DOHH2 (cell line): ENCODE results near the gene DUS4L.
"Not testable (repeated sequence)": the region's sequence is repeated elsewhere in the genome, so short reads cannot be mapped to it uniquely, and the experiment has no call there.

ENCODE experiments used
- H3F3A ChIP-seq: fragments of 200-600 bp; sonication (generic), shearing (Covaris generic); 2 replicates; pipeline ENCODE4 v1.6.0; 2016; ENCODE audit warnings: antibody characterized with exemption, mild to moderate bottlenecking; ENCODE audit not compliant: control insufficient read depth, insufficient read depth
- H3K27ac ChIP-seq: fragments of 200-600 bp; sonication (generic); 2 replicates; pipeline ENCODE4 v1.5.1; 2014; ENCODE audit warnings: low read depth, mild to moderate bottlenecking, low read length, moderate library complexity
- H3K27me3 ChIP-seq: fragments of 200-600 bp; sonication (generic); 2 replicates; pipeline ENCODE4 v1.6.1; 2014; ENCODE audit warnings: mild to moderate bottlenecking, low read length, mixed read lengths; ENCODE audit not compliant: control insufficient read depth
- H3K36me3 ChIP-seq: fragments of 200-600 bp; sonication (generic); 2 replicates; pipeline ENCODE4 v1.6.1; 2014; ENCODE audit warnings: mild to moderate bottlenecking, low read length, moderate library complexity, mixed read lengths; ENCODE audit not compliant: control insufficient read depth
- H3K4me1 ChIP-seq: fragments of 200-600 bp; sonication (generic); 2 replicates; pipeline ENCODE4 v1.6.1; 2014; ENCODE audit warnings: mild to moderate bottlenecking, low read length, mixed read lengths; ENCODE audit not compliant: control insufficient read depth
- H3K4me2 ChIP-seq: fragments of 200-600 bp; sonication (generic); 2 replicates; pipeline ENCODE4 v1.6.0; 2014; ENCODE audit warnings: mild to moderate bottlenecking, low read length, moderate library complexity
- H3K4me3 ChIP-seq: fragments of 200-600 bp; sonication (generic); 2 replicates; pipeline ENCODE4 v1.5.1; 2014; ENCODE audit warnings: mild to moderate bottlenecking, low read length, mixed read lengths
- H3K79me2 ChIP-seq: fragments of 200-600 bp; sonication (generic); 2 replicates; pipeline ENCODE4 v1.6.1; 2014; ENCODE audit warnings: mild to moderate bottlenecking, low read length, mixed read lengths; ENCODE audit not compliant: control insufficient read depth
- H3K9me2 ChIP-seq: fragments of 200-600 bp; sonication (generic); replicated peaks from 2 replicates; pipeline ENCODE4 v1.6.1; 2014; ENCODE audit warnings: mild to moderate bottlenecking, low read length, mixed read lengths; ENCODE audit not compliant: control insufficient read depth
- H3K9me3 ChIP-seq: fragments of 200-600 bp; sonication (generic); 2 replicates; pipeline ENCODE4 v1.6.1; 2014; ENCODE audit warnings: antibody characterized with exemption, low read length, mixed read lengths; ENCODE audit not compliant: control insufficient read depth, insufficient read depth
- H4K20me1 ChIP-seq: fragments of 200-600 bp; sonication (generic); 2 replicates; pipeline ENCODE4 v1.6.0; 2014; ENCODE audit warnings: low read depth, mild to moderate bottlenecking, antibody characterized with exemption, low read length, moderate library complexity; ENCODE audit not compliant: control insufficient read depth, insufficient read depth
- CTCF ChIP-seq: fragments of 200-600 bp; sonication (generic); IDR thresholded peaks from one replicate; pipeline ENCODE4 v1.5.1; 2014; ENCODE audit warnings: antibody characterized with exemption, mild to moderate bottlenecking, low read depth, low read length; ENCODE audit not compliant: poor library complexity, severe bottlenecking
- EZH2phosphoT487 ChIP-seq: fragments of 200-600 bp; sonication (generic); IDR thresholded peaks from 2 replicates; pipeline ENCODE4 v1.6.1; 2017; ENCODE audit warnings: borderline replicate concordance, mild to moderate bottlenecking, antibody characterized with exemption, low read length, moderate library complexity, mixed read lengths

Gene DUS4L

GRCh38 chr7:107528461-107528860 lies 35.3 kb upstream of the DUS4L start:
- no peaks in the 10 kb centered on the region for H4K20me1 ChIP-seq
- no peaks in the 10 kb centered on the region for H3K9me2 ChIP-seq
- H3F3A ChIP-seq, result no peaks in the 10 kb centered on the region
- H3K4me3 ChIP-seq, result no peak overlapping the region
- TF ChIP-seq EZH2phosphoT487, result no peak
- no peak for TF ChIP-seq CTCF
- H3K36me3 ChIP-seq, result peaks cover 15% of the 10 kb centered on the region; the same call in 1 of the 2 replicates
- H3K4me1 ChIP-seq, result no peaks in the 10 kb centered on the region
- no peaks in the 10 kb centered on the region for H3K27me3 ChIP-seq
- H3K79me2 ChIP-seq, result no peaks in the 10 kb centered on the region
- H3K27ac ChIP-seq, result no peak overlapping the region
- H3K9me3 ChIP-seq, result no peaks in the 10 kb centered on the region
- no peak overlapping the region for H3K4me2 ChIP-seq

- Histone ChIP-seq H3K27ac (no peak overlapping the region), H3K9me2 (no peaks in the 10 kb centered on the region), H4K20me1 (no peaks in the 10 kb centered on the region), H3K27me3 (no peaks in the 10 kb centered on the region), H3K4me2 (no peak overlapping the region), H3F3A (no peaks in the 10 kb centered on the region), H3K79me2 (no peaks in the 10 kb centered on the region), H3K36me3 (peaks cover 10% of the 10 kb centered on the region; the same call in 1 of the 2 replicates), H3K4me1 (no peaks in the 10 kb centered on the region), H3K9me3 (no peaks in the 10 kb centered on the region), H3K4me3 (no peak overlapping the region)
- TF ChIP-seq CTCF, result no peak
- TF ChIP-seq EZH2phosphoT487, result no peak
Observed at GRCh38 chr7:107530751-107531150, 33.0 kb upstream of the DUS4L start.

GRCh38 chr7:107534139-107534538 lies 29.6 kb upstream of the DUS4L start:
- Histone ChIP-seq H3K27ac (no peak overlapping the region), H3K9me2 (no peaks in the 10 kb centered on the region), H3F3A (no peaks in the 10 kb centered on the region), H4K20me1 (no peaks in the 10 kb centered on the region), H3K79me2 (no peaks in the 10 kb centered on the region; the same call in 1 of the 2 replicates), H3K36me3 (peaks cover 19% of the 10 kb centered on the region), H3K9me3 (peaks cover 6% of the 10 kb centered on the region; the same call in 1 of the 2 replicates), H3K4me2 (no peak overlapping the region), H3K4me3 (no peak overlapping the region), H3K4me1 (no peaks in the 10 kb centered on the region), H3K27me3 (no peaks in the 10 kb centered on the region)
- TF ChIP-seq CTCF, result no peak
- TF ChIP-seq EZH2phosphoT487, result no peak

GRCh38 chr7:107537228-107537627 lies 26.5 kb upstream of the DUS4L start:
- H3K36me3 ChIP-seq, result peaks cover 25% of the 10 kb centered on the region
- H3F3A ChIP-seq, H3K4me1 ChIP-seq, H3K4me2 ChIP-seq, H3K9me3 ChIP-seq, H3K4me3 ChIP-seq, H3K27me3 ChIP-seq, H3K79me2 ChIP-seq, H3K9me2 ChIP-seq, H4K20me1 ChIP-seq, H3K27ac ChIP-seq: not testable (repeated sequence)
